GM19397 (cell line): ENCODE measurements around the gene CHP2.
"Not testable (repeated sequence)": the region's sequence is repeated elsewhere in the genome, so short reads cannot be mapped to it uniquely, and the experiment has no call there.

ENCODE experiments used
- ATAC-seq: cut with Tn5 transposase; IDR thresholded peaks from one replicate; pipeline ENCODE4 v1.9.1; 2021; ENCODE audit warnings: mild to moderate bottlenecking, moderate library complexity; ENCODE audit not compliant: unreplicated experiment

CHP2 gene

GRCh38 chr16:23754594-23755483 is at the start of gene CHP2:
CHP2 (plus strand) TSS chr16:23755026; CDS start chr16:23755050, 24 bp downstream.
- ATAC-seq: no peak

- no peak for ATAC-seq
These were observed 49.3 kb upstream of the CHP2 start for GRCh38 chr16:23705517-23705902.

- no peak for ATAC-seq
These were observed 48.4 kb upstream of the CHP2 start for GRCh38 chr16:23706439-23706838.

- ATAC-seq: no peak
These were observed 45.3 kb upstream of the CHP2 start for GRCh38 chr16:23709536-23709935.

GRCh38 chr16:23710008-23710407 is 44.8 kb upstream of the CHP2 start:
- ATAC-seq: no peak

- no peak for ATAC-seq
These were observed 44.3 kb upstream of the CHP2 start for GRCh38 chr16:23710504-23710903.

GRCh38 chr16:23711785-23712184 is 43.0 kb upstream of the CHP2 start:
- ATAC-seq: no peak

- ATAC-seq: no peak
These were observed 41.9 kb upstream of the CHP2 start, which contains the start of gene ERN2 for GRCh38 chr16:23712976-23713375. ERN2 (minus strand) TSS chr16:23713222; CDS start chr16:23713187, 35 bp downstream.

GRCh38 chr16:23716484-23716883 is 38.3 kb upstream of the CHP2 start:
- no peak for ATAC-seq

GRCh38 chr16:23722613-23723240 is 32.1 kb upstream of the CHP2 start:
- not testable (repeated sequence) for ATAC-seq

- ATAC-seq: no peak
These were observed 30.6 kb upstream of the CHP2 start for GRCh38 chr16:23724096-23724784.

- no peak for ATAC-seq
These were observed 30.1 kb upstream of the CHP2 start for GRCh38 chr16:23724785-23725131.

- ATAC-seq: no peak
These were observed 28.1 kb upstream of the CHP2 start for GRCh38 chr16:23726710-23727109.

- ATAC-seq: no peak
These were observed 26.7 kb upstream of the CHP2 start for GRCh38 chr16:23728112-23728477.

GRCh38 chr16:23729503-23730424 is 25.1 kb upstream of the CHP2 start:
- no peak for ATAC-seq

- no peak for ATAC-seq
These were observed 20.5 kb upstream of the CHP2 start for GRCh38 chr16:23734176-23734893.

GRCh38 chr16:23737423-23738028 is 17.3 kb upstream of the CHP2 start:
- not testable (repeated sequence) for ATAC-seq

GRCh38 chr16:23739516-23739915 is 15.3 kb upstream of the CHP2 start:
- no peak for ATAC-seq

GRCh38 chr16:23741675-23742303 is 13.0 kb upstream of the CHP2 start:
- ATAC-seq: no peak
